OCI-LY1 (cell line): ENCODE data around the gene PLD1.

Experiments
- H2AFZ ChIP-seq: fragments of 200-600 bp; sonication (generic), shearing (Covaris generic); 2 replicates; pipeline ENCODE4 v1.6.0; 2014; ENCODE audit warnings: antibody characterized with exemption, mild to moderate bottlenecking, low read length
- H3F3A ChIP-seq: fragments of 200-600 bp; sonication (generic), shearing (Covaris generic); 2 replicates; pipeline ENCODE4 v1.6.0; 2014; ENCODE audit warnings: mild to moderate bottlenecking, antibody characterized with exemption, low read length, moderate library complexity; ENCODE audit not compliant: insufficient read depth
- H3K27ac ChIP-seq: fragments of 200-600 bp; sonication (generic); 2 replicates; pipeline ENCODE4 v1.5.1; 2014; ENCODE audit warnings: low read length, mixed run types, mild to moderate bottlenecking, low read depth; ENCODE audit not compliant: poor library complexity, severe bottlenecking
- H3K27me3 ChIP-seq: fragments of 200-600 bp; sonication (generic); 2 replicates; pipeline ENCODE4 v1.6.0; 2014; ENCODE audit warnings: antibody characterized with exemption, mild to moderate bottlenecking, low read length, moderate library complexity; ENCODE audit not compliant: insufficient read depth
- H3K36me3 ChIP-seq: fragments of 200-600 bp; sonication (generic); 2 replicates; pipeline ENCODE4 v1.6.1; 2014; ENCODE audit warnings: mild to moderate bottlenecking, antibody characterized with exemption, low read length, moderate library complexity, mixed read lengths; ENCODE audit not compliant: insufficient read depth
- H3K4me1 ChIP-seq: fragments of 200-600 bp; sonication (generic); 2 replicates; pipeline ENCODE4 v1.5.1; 2014; ENCODE audit warnings: mild to moderate bottlenecking, low read length, moderate library complexity; ENCODE audit not compliant: insufficient read depth, severe bottlenecking
- H3K4me2 ChIP-seq: fragments of 200-600 bp; sonication (generic), shearing (Covaris generic); 2 replicates; pipeline ENCODE4 v1.6.1; 2014; ENCODE audit warnings: low read length
- H3K4me3 ChIP-seq: fragments of 200-600 bp; sonication (generic); 2 replicates; pipeline ENCODE4 v1.5.1; 2014; ENCODE audit warnings: low read length, low read depth, mild to moderate bottlenecking, mixed read lengths; ENCODE audit not compliant: poor library complexity, severe bottlenecking
- H3K79me2 ChIP-seq: fragments of 200-600 bp; shearing (Covaris generic); 2 replicates; pipeline ENCODE4 v1.6.1; 2016; ENCODE audit warnings: mixed run types, low read length, mixed read lengths; ENCODE audit not compliant: insufficient read depth
- H3K9ac ChIP-seq: fragments of 200-600 bp; sonication (generic), shearing (Covaris generic); 2 replicates; pipeline ENCODE4 v1.6.1; 2014; ENCODE audit warnings: mild to moderate bottlenecking, low read length, mixed read lengths
- H3K9me2 ChIP-seq: fragments of 200-600 bp; sonication (generic), shearing (Covaris generic); 2 replicates; pipeline ENCODE4 v1.6.1; 2014; ENCODE audit warnings: low read depth, mild to moderate bottlenecking, low read length, mixed read lengths
- H3K9me3 ChIP-seq: fragments of 200-600 bp; shearing (Covaris generic); 2 replicates; pipeline ENCODE4 v1.6.1; 2014; ENCODE audit warnings: low read length, mixed read lengths
- H4K20me1 ChIP-seq: fragments of 200-600 bp; sonication (generic), shearing (Covaris generic); 2 replicates; pipeline ENCODE4 v1.6.0; 2016; ENCODE audit warnings: mild to moderate bottlenecking, low read length; ENCODE audit not compliant: insufficient read depth
- CTCF ChIP-seq: fragments of 200-600 bp; sonication (generic), shearing (Covaris generic); IDR thresholded peaks from 2 replicates; pipeline ENCODE4 v1.5.1; 2017; ENCODE audit warnings: mild to moderate bottlenecking, antibody characterized with exemption, low read length, moderate library complexity, mixed read lengths
- EZH2 ChIP-seq: fragments of 200-600 bp; sonication (generic), shearing (Covaris generic); IDR thresholded peaks from 2 replicates; pipeline ENCODE4 v1.8.0; 2017; ENCODE audit warnings: borderline replicate concordance, mixed run types, mild to moderate bottlenecking, antibody characterized with exemption, low read length, moderate library complexity, mixed read lengths

Gene PLD1

GRCh38 chr3:171842864-171843518 lies 32.7 kb upstream of the PLD1 start, which contains the start of gene TMEM212:
TMEM212 (plus strand) TSS chr3:171843349; CDS start chr3:171843384, 35 bp downstream.
- no peak within 1 kb of the TSS for H3K27ac ChIP-seq
- no peaks in the 10 kb centered on the region for H3K9me2 ChIP-seq
- no peaks in the 10 kb centered on the region for H3K27me3 ChIP-seq
- no peaks in the 10 kb centered on the region for H3K9me3 ChIP-seq
- no peaks in the 10 kb centered on the region for H3F3A ChIP-seq
- no peak within 1 kb of the TSS for H2AFZ ChIP-seq
- H3K36me3 ChIP-seq, result no peaks in the 10 kb centered on the region
- no peak within 1 kb of the TSS for H3K4me2 ChIP-seq
- no peaks in the 10 kb centered on the region for H4K20me1 ChIP-seq
- H3K4me3 ChIP-seq, result no peak within 1 kb of the TSS
- H3K4me1 ChIP-seq, result no peaks in the 10 kb centered on the region
- H3K9ac ChIP-seq, result no peak within 1 kb of the TSS
- TF ChIP-seq CTCF (no peak), EZH2 (no peak)
- H3K79me2 ChIP-seq, result no peaks in the 10 kb centered on the region

GRCh38 chr3:171841620-171842000 lies 31.3 kb upstream of the PLD1 start:
- Histone ChIP-seq H3K36me3 (no peaks in the 10 kb centered on the region), H3K4me2 (no peak overlapping the region), H3K9me3 (no peaks in the 10 kb centered on the region), H3K79me2 (no peaks in the 10 kb centered on the region), H2AFZ (no peak overlapping the region), H3K27me3 (no peaks in the 10 kb centered on the region), H3K9ac (no peak overlapping the region), H3K9me2 (no peaks in the 10 kb centered on the region), H3K4me1 (no peaks in the 10 kb centered on the region), H3F3A (no peaks in the 10 kb centered on the region), H3K4me3 (no peak overlapping the region), H4K20me1 (no peaks in the 10 kb centered on the region), H3K27ac (no peak overlapping the region)
- TF ChIP-seq EZH2, result no peak

DNA sequence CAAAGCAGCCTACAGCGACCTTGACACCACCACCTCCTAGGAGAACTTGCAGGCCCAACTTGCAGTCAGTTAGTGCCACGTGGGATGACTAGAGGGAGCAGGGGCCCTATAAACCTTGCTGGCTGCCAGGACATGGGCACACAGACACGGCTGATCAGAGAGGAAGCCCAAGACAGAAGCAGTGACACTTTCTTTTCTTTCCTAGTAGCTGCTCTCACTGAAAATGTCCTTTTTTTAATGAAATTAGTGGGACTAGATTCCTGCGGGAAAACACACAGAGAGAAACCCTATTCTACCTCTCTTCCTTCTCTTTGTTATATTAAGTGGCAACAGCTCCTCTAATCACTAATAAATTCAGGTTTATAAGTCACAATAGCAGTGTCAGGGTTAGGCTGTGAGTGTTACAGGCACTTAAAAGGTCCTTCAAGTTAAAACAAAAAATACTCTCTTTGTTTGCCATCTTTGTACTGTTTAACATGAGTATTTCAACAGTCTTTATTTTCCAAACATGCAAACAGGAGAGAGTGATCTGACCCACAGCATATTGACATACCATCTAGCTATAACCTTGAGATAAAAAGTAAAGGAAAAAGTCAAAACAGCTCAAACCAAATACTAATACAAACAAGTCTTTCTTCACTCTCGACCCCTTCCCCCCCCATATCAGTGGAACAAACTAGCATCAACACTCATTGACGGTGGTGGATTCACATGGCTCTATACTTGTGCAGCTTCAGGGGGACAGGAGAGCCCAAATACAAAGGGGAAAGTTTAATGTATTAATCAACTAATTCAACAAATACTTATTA lies 30.7 kb upstream of the PLD1 start:
- Histone ChIP-seq H2AFZ (no peak overlapping the region), H3K9ac (no peak overlapping the region), H3K27me3 (no peaks in the 10 kb centered on the region), H3K36me3 (no peaks in the 10 kb centered on the region), H3K79me2 (no peaks in the 10 kb centered on the region), H3F3A (no peaks in the 10 kb centered on the region), H3K27ac (no peak overlapping the region), H4K20me1 (no peaks in the 10 kb centered on the region), H3K4me1 (no peaks in the 10 kb centered on the region), H3K9me2 (no peaks in the 10 kb centered on the region), H3K4me2 (no peak overlapping the region), H3K4me3 (no peak overlapping the region), H3K9me3 (no peaks in the 10 kb centered on the region)
- no peak for TF ChIP-seq CTCF
